B cell (primary cell): ENCODE results near the gene AMDHD1. TPM values are rescaled to one million over a fixed set of nuclear protein-coding genes. Genes with fewer than 3 reads are reported as not detected.

Experiments used
- ATAC-seq: fragments of 200-7000 bp; cut with Tn5 transposase; one replicate; pipeline ENCODE4 v1.10.0; 2021; ENCODE audit warnings: low read depth, mild to moderate bottlenecking, moderate number of reproducible peaks, moderate library complexity
- CTCF ChIA-PET: fragments of 350-600 bp; sonication (Branson Sonifier 250); formaldehyde crosslinking; loops from one replicate; lab custom pipeline; 2021; ENCODE audit warnings: antibody characterized with exemption, inconsistent platforms; lab: Charles Lee
- POLR2A ChIA-PET: fragments of 350-600 bp; sonication (Branson Sonifier 250); formaldehyde crosslinking; loops from one replicate; lab custom pipeline; 2021; ENCODE audit warnings: antibody characterized with exemption; lab: Charles Lee
- DNase-seq: peaks from one replicate; pipeline ENCODE4 v3.0.0; 2013
- H2AFZ ChIP-seq: 2 replicates; pipeline ENCODE4 v1.6.1; 2012; ENCODE audit warnings: mild to moderate bottlenecking, low read depth, low read length; ENCODE audit not compliant: insufficient read depth, poor library complexity, severe bottlenecking
- H3K27ac ChIP-seq, 2 donors: 1 replicate in 1 of 2; 2 replicates in 1 of 2; pipeline ENCODE4 v1.5.1; 2012 to 2013; ENCODE audit warnings: low read length in 2 of 2, mild to moderate bottlenecking in 2 of 2, moderate library complexity in 1 of 2
- H3K27me3 ChIP-seq, 4 experiments: fragments of 200-600 bp in 1 of 4; sonication (generic) in 1 of 4; replicated peaks in 1 of 4; 1 replicate in 2 of 4; 2 replicates in 2 of 4; pipeline versions ENCODE4 v1.6.1 to v1.7.0; 2013 to 2016; ENCODE audit warnings: low read length in 3 of 4, mild to moderate bottlenecking in 2 of 4, mixed read lengths in 1 of 4, moderate library complexity in 1 of 4; ENCODE audit not compliant: insufficient read depth in 4 of 4, control insufficient read depth in 3 of 4; ENCODE audit errors: control extremely low read depth in 1 of 4
- H3K36me3 ChIP-seq, 2 experiments: replicated peaks in 1 of 2; 1 replicate in 1 of 2; 2 replicates in 1 of 2; pipeline versions ENCODE4 v1.6.1 to v1.7.1; 2013; ENCODE audit warnings: low read length in 1 of 2; ENCODE audit not compliant: insufficient read depth in 2 of 2, control insufficient read depth in 1 of 2; ENCODE audit errors: control extremely low read depth in 1 of 2, extremely low read depth in 1 of 2
- H3K4me1 ChIP-seq, 2 donors: fragments of 200-600 bp in 1 of 2; sonication (generic) in 1 of 2; 1 replicate in 1 of 2; 2 replicates in 1 of 2; pipeline versions ENCODE4 v1.5.1 to v1.6.1; 2013 to 2017; ENCODE audit warnings: low read length in 2 of 2; ENCODE audit not compliant: control insufficient read depth in 2 of 2, insufficient read depth in 2 of 2
- H3K4me2 ChIP-seq: replicated peaks from 2 replicates; pipeline ENCODE3; 2012; ENCODE audit warnings: mild to moderate bottlenecking, low read depth, low read length; ENCODE audit not compliant: poor library complexity, severe bottlenecking
- H3K4me3 ChIP-seq, 5 experiments: fragments of 200-600 bp in 1 of 5; sonication (generic) in 1 of 5; 1 replicate in 3 of 5; 2 replicates in 2 of 5; pipeline versions ENCODE4 v1.5.1 to v1.7.0; 2011 to 2016; ENCODE audit warnings: low read length in 4 of 5, mild to moderate bottlenecking in 4 of 5, low read depth in 2 of 5, control low read depth in 1 of 5, moderate library complexity in 1 of 5; ENCODE audit not compliant: insufficient read depth in 1 of 5; ENCODE audit errors: control extremely low read depth in 1 of 5, extremely low read depth in 1 of 5
- H3K79me2 ChIP-seq: fragments of 200-600 bp; sonication (generic); one replicate; pipeline ENCODE4 v1.6.0; 2016; ENCODE audit warnings: low read length; ENCODE audit not compliant: control insufficient read depth, insufficient read depth
- H3K9ac ChIP-seq: fragments of 200-600 bp; sonication (generic); 2 replicates; pipeline ENCODE4 v1.6.1; 2017; ENCODE audit warnings: mild to moderate bottlenecking, low read length, moderate library complexity
- H3K9me3 ChIP-seq, 3 donors: one replicate each; pipeline versions ENCODE4 v1.6.1 to v1.7.1; 2013; ENCODE audit warnings: low read length in 2 of 3; ENCODE audit not compliant: control insufficient read depth in 2 of 3, insufficient read depth in 1 of 3; ENCODE audit errors: control extremely low read depth in 1 of 3
- H4K20me1 ChIP-seq: 2 replicates; pipeline ENCODE4 v1.6.0; 2012; ENCODE audit warnings: mild to moderate bottlenecking, low read length; ENCODE audit not compliant: insufficient read depth, control insufficient read depth, poor library complexity, severe bottlenecking
- H3K27ac Mint-ChIP-seq: one replicate; pipeline ENCODE4 v1.8.0; 2021; ENCODE audit warnings: mixed read lengths
- H3K27me3 Mint-ChIP-seq: one replicate; pipeline ENCODE4 v1.8.0; 2021; ENCODE audit warnings: mixed read lengths
- H3K4me1 Mint-ChIP-seq: one replicate; pipeline ENCODE4 v1.8.0; 2021; ENCODE audit warnings: mixed read lengths
- H3K4me3 Mint-ChIP-seq: one replicate; pipeline ENCODE4 v1.8.0; 2021; ENCODE audit warnings: mixed read lengths
- H3K9me3 Mint-ChIP-seq: one replicate; pipeline ENCODE4 v1.8.0; 2022; ENCODE audit warnings: mixed read lengths; ENCODE audit not compliant: insufficient read depth
- EZH2 ChIP-seq: IDR thresholded peaks from 2 replicates; pipeline ENCODE4 v1.6.1; 2012; ENCODE audit warnings: borderline replicate concordance, low read depth, mild to moderate bottlenecking, moderate library complexity, low read length; ENCODE audit not compliant: insufficient read depth, poor library complexity, severe bottlenecking
- WGBS: methylation state at CpG from one replicate; pipeline ENCODE4 v1.1.5; 2013; ENCODE audit warnings: missing lambda C conversion rate; ENCODE audit not compliant: insufficient coverage; 5-methylcytosine and 5-hydroxymethylcytosine counted together
- intact Hi-C: fragments of 100-400 bp; cut with micrococcal nuclease; formaldehyde crosslinking; loops from one replicate; pipeline ENCODE4 v1.10.0; 2022
- polyA plus RNA-seq: library from polyadenylated mRNA; depleted of rRNA; stranded (reverse); fragments of >200 nt; gene quantifications from 2 replicates; pipeline ENCODE4 v1.2.3, GENCODE V29; 2012
- total RNA-seq, 2 donors: library from RNA; stranded (reverse); fragments of 120-200 nt in 1 of 2; gene quantifications; 1 replicate in 1 of 2; 2 replicates in 1 of 2; pipeline versions ENCODE4 v1.2.3 to v1.2.4, GENCODE V29; 2013 to 2022
- TF ChIP-seq, protein P1 (sequence below): fragments of 200-600 bp; IDR thresholded peaks from one replicate; pipeline ENCODE4 v1.8.0; 2022; ENCODE audit warnings: antibody characterized with exemption, mild to moderate bottlenecking

AMDHD1 gene
- total and polyA plus RNA-seq, 2 donors (not counting 1 experiment from before 2014, with no cell fraction given), result 1.5 to 2.3 TPM

DNA sequence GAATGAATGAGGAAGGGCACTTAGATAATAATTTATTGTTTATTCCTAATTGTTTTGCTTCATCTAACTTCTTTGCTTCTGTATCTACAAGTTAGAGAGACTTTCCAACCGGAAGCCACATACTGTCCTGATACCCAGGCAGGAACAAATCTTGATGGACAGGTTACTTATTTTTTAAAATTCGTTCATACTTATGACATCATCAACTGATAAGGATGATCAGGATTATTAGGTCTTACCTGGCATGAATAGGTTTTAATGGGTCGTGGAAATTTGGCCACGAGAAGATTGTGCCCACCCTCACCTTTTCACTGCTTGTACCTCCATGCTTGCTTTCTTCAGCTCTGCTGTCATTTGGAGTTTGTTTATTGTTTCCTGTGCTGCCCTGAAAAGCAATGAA, 45.0 kb upstream of the AMDHD1 start:
- Histone ChIP-seq H4K20me1 (no peaks in the 10 kb centered on the region), H2AFZ (no peak overlapping the region), H3K36me3 (no peaks in the 10 kb centered on the region), H3K27me3 (peaks cover 0 to 10% (median 4%) of the 10 kb centered on the region in 4 experiments), H3K9ac (no peak overlapping the region), H3K4me1 (no peaks in the 10 kb centered on the region), H3K9me3 (peaks cover 0 to 6% (median 0%) of the 10 kb centered on the region in 3 donors), H3K4me2 (no peak overlapping the region), H3K27ac (no peak overlapping the region), H3K79me2 (no peaks in the 10 kb centered on the region), H3K4me3 (no peak overlapping the region)
- DNase-seq, result no peak
- Mint-ChIP-seq H3K4me1 (no peaks in the 10 kb centered on the region), H3K27ac (no peak overlapping the region), H3K4me3 (no peak overlapping the region), H3K27me3 (peaks cover 31% of the 10 kb centered on the region), H3K9me3 (peaks cover under 1% of the 10 kb centered on the region)
- TF ChIP-seq EZH2, result no peak
- TF ChIP-seq, protein P1, sequence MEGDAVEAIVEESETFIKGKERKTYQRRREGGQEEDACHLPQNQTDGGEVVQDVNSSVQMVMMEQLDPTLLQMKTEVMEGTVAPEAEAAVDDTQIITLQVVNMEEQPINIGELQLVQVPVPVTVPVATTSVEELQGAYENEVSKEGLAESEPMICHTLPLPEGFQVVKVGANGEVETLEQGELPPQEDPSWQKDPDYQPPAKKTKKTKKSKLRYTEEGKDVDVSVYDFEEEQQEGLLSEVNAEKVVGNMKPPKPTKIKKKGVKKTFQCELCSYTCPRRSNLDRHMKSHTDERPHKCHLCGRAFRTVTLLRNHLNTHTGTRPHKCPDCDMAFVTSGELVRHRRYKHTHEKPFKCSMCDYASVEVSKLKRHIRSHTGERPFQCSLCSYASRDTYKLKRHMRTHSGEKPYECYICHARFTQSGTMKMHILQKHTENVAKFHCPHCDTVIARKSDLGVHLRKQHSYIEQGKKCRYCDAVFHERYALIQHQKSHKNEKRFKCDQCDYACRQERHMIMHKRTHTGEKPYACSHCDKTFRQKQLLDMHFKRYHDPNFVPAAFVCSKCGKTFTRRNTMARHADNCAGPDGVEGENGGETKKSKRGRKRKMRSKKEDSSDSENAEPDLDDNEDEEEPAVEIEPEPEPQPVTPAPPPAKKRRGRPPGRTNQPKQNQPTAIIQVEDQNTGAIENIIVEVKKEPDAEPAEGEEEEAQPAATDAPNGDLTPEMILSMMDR, result no peak
- WGBS, result no CpG with 5 or more reads among the region's 4 CpGs
- no peak for ATAC-seq
- POLR2A ChIA-PET, result no interaction called here
- intact Hi-C loops, result no loop called here
- CTCF ChIA-PET, result no interaction called here

DNA sequence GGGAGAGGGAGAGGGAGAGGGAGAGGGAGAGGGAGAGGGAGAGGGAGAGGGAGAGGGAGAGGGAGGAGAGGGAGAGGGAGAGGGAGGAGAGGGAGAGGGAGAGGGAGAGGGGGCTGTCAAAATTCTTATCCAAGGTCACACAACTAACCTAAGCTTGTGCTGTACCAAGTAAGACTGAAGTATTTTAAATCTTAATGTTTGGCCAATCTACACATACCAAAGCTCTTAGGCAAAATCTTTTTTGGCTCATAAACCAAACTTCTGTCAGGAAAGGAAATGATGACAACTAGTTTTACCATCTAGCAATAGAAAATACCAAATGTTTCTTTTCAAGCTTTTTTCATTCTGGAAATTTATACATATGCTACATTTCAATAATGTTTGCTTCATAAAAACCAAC, 34.6 kb upstream of the AMDHD1 start:
- POLR2A ChIA-PET, result no interaction called here
- no peak for TF ChIP-seq EZH2
- TF ChIP-seq, protein P1, result no peak
- CTCF ChIA-PET, result interaction anchor here (1.0 kb wide), 1 partner anchor 9 kb away, joined by 3 read pairs; no protein-coding TSS in a partner anchor

More for the DNA sequence above, 34.6 kb upstream of the AMDHD1 start:
- intact Hi-C loops, result no loop called here
- no peak overlapping the region for H3K4me2 ChIP-seq
- no peak for DNase-seq
- no peak overlapping the region for H2AFZ ChIP-seq
- Mint-ChIP-seq H3K27me3 (peaks cover 30% of the 10 kb centered on the region), H3K9me3 (peaks cover 3% of the 10 kb centered on the region), H3K4me3 (no peak overlapping the region), H3K4me1 (no peaks in the 10 kb centered on the region), H3K27ac (no peak overlapping the region)
- H3K27ac ChIP-seq, result no peak overlapping the region
- no peak overlapping the region for H3K9ac ChIP-seq
- ATAC-seq, result no peak
- H3K27me3 ChIP-seq, result no peaks in the 10 kb centered on the region
- no peaks in the 10 kb centered on the region for H3K79me2 ChIP-seq
- no peaks in the 10 kb centered on the region for H3K36me3 ChIP-seq
- H3K4me1 ChIP-seq, result no peaks in the 10 kb centered on the region
- no peak overlapping the region for H3K4me3 ChIP-seq
- no peaks in the 10 kb centered on the region for H4K20me1 ChIP-seq
- no peaks in the 10 kb centered on the region for H3K9me3 ChIP-seq
